ENCODE results near the gene ARHGAP18. TPM values are rescaled to one million over a fixed set of nuclear protein-coding genes. Genes with fewer than 3 reads are reported as not detected.
A peak's percentile ranks its signal among the peaks of the same experiment; 100 is the strongest.

The ARHGAP18 gene
- total RNA-seq, 1 donor from 2014 or later: 38.6 TPM

DNA sequence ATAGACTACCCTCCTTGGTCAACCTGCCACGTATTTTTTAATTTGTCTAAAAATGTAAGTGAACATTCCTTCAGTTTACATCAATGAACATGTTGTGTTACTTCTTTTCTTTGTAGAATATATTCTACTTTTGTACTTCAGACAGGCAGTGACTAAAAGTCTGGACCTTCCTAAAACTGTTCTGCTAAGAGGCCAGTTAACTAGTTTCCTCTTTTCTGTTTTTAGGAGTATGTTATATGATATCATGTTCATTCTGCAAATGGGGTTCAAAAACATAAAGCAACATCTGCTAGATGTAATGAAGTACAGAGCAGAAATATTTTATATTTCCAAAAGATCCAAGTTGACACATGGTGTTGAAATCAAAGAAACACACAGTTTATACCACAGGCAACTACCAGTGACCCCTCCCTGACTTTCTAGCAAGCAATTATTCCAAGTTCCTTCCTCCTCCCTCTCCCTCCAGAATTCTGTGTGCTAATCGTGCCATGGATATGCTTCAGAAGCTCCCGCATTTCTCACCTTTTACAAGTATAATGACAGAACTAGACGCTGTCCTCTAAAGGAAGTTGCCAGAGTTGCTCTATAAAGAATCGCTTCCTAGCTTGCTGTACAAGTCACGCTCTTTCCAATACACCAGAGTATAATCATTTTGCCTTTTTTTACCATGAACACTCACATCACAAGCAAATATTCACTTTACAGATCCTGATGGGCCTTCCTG, 64.7 kb downstream of the ARHGAP18 start:
- H3K4me1 ChIP-seq (ENCODE audit: insufficient read depth, low read length): peaks cover 32% of the 10 kb centered on the region
- H3K9me3 Mint-ChIP-seq (ENCODE audit: unreplicated experiment): no peaks in the 10 kb centered on the region
- H3K27me3 Mint-ChIP-seq (ENCODE audit: low read depth, unreplicated experiment): no peaks in the 10 kb centered on the region
- peak overlapping the region; percentile 70 for H3K27ac Mint-ChIP-seq (ENCODE audit: unreplicated experiment)
- H3K27me3 ChIP-seq (ENCODE audit: insufficient read depth, low read length): no peaks in the 10 kb centered on the region
- H3K79me2 ChIP-seq (ENCODE audit: insufficient read depth, low read length): peaks cover 10% of the 10 kb centered on the region
- no peaks in the 10 kb centered on the region for H3K36me3 ChIP-seq (ENCODE audit: insufficient read depth, low read length)
- H3K4me3 ChIP-seq (ENCODE audit: insufficient read depth, low read depth, low read length): no peak overlapping the region
- FAIRE-seq (no peak), DNase-seq (ENCODE audit: low read depth) (no peak)
- H3K4me2 ChIP-seq (ENCODE audit: low read length): peak overlapping the region; percentile 74
- peak overlapping the region; percentile 37 for H3K9ac ChIP-seq (ENCODE audit: low read length)
- no peak overlapping the region for H3K4me3 Mint-ChIP-seq (ENCODE audit: unreplicated experiment)
- H3K9me3 ChIP-seq (ENCODE audit: insufficient read depth, low read depth, low read length): no peaks in the 10 kb centered on the region
- no peak for TF ChIP-seq EZH2 (IDR thresholded peaks at IDR 0.05; ENCODE audit: insufficient read depth, low read length)
- TF ChIP-seq, protein P1, sequence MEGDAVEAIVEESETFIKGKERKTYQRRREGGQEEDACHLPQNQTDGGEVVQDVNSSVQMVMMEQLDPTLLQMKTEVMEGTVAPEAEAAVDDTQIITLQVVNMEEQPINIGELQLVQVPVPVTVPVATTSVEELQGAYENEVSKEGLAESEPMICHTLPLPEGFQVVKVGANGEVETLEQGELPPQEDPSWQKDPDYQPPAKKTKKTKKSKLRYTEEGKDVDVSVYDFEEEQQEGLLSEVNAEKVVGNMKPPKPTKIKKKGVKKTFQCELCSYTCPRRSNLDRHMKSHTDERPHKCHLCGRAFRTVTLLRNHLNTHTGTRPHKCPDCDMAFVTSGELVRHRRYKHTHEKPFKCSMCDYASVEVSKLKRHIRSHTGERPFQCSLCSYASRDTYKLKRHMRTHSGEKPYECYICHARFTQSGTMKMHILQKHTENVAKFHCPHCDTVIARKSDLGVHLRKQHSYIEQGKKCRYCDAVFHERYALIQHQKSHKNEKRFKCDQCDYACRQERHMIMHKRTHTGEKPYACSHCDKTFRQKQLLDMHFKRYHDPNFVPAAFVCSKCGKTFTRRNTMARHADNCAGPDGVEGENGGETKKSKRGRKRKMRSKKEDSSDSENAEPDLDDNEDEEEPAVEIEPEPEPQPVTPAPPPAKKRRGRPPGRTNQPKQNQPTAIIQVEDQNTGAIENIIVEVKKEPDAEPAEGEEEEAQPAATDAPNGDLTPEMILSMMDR (IDR thresholded peaks at IDR 0.05; ENCODE audit: insufficient read depth, low read depth, low read length): no peak
- peak overlapping the region; percentile 3 for H2AFZ ChIP-seq (ENCODE audit: low read depth, low read length)
- peak overlapping the region; percentile 73 for H3K27ac ChIP-seq (ENCODE audit: low read depth, low read length)
- H3K36me3 Mint-ChIP-seq (ENCODE audit: low read depth, unreplicated experiment): peaks cover 2% of the 10 kb centered on the region
- H3K4me1 Mint-ChIP-seq (ENCODE audit: low read depth, unreplicated experiment): peaks cover 47% of the 10 kb centered on the region
- no peaks in the 10 kb centered on the region for H4K20me1 ChIP-seq (ENCODE audit: insufficient read depth, low read length)

DNA sequence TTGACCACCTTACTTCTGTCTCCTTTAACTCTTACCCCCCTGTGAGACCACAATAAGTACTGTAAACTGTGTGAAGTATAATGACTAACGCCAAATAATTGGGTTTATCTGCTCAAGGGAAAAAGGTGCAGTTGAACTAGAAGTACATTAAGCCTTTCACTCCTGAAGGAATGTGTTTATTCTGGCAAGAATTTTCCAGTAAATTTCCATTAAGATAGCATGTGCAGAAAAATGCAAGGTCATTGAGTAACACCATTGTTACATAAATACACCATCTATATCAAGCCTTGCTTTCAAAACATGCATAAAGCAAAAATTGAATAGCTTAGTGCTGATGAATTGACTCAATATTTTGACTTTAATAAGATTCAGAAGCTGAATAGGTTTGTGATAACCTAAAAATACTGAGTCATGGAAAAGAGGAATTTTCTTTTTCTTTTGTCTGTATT, 65.4 kb downstream of the ARHGAP18 start:
- no peak overlapping the region for H3K4me3 Mint-ChIP-seq (ENCODE audit: unreplicated experiment)
- H3K36me3 ChIP-seq (ENCODE audit: insufficient read depth, low read length): no peaks in the 10 kb centered on the region
- peak overlapping the region; percentile 37 for H3K9ac ChIP-seq (ENCODE audit: low read length)
- H3K9me3 Mint-ChIP-seq (ENCODE audit: unreplicated experiment): no peaks in the 10 kb centered on the region
- FAIRE-seq: peak; percentile 68
- H3K9me3 ChIP-seq (ENCODE audit: insufficient read depth, low read depth, low read length): no peaks in the 10 kb centered on the region
- H3K27ac ChIP-seq (ENCODE audit: low read depth, low read length): peak overlapping the region; percentile 73
- peak; percentile 90 for DNase-seq (ENCODE audit: low read depth)
- H3K27me3 Mint-ChIP-seq (ENCODE audit: low read depth, unreplicated experiment): no peaks in the 10 kb centered on the region
- no peak overlapping the region for H3K4me3 ChIP-seq (ENCODE audit: insufficient read depth, low read depth, low read length)
- peaks cover 32% of the 10 kb centered on the region for H3K4me1 ChIP-seq (ENCODE audit: insufficient read depth, low read length)
- H2AFZ ChIP-seq (ENCODE audit: low read depth, low read length): no peak overlapping the region
- peak overlapping the region; percentile 74 for H3K4me2 ChIP-seq (ENCODE audit: low read length)
- H3K79me2 ChIP-seq (ENCODE audit: insufficient read depth, low read length): peaks cover 8% of the 10 kb centered on the region
- H3K36me3 Mint-ChIP-seq (ENCODE audit: low read depth, unreplicated experiment): peaks cover 1% of the 10 kb centered on the region
- no peaks in the 10 kb centered on the region for H4K20me1 ChIP-seq (ENCODE audit: insufficient read depth, low read length)
- H3K27ac Mint-ChIP-seq (ENCODE audit: unreplicated experiment): peak overlapping the region; percentile 70
- no peak for TF ChIP-seq EZH2 (IDR thresholded peaks at IDR 0.05; ENCODE audit: insufficient read depth, low read length)
- TF ChIP-seq, protein P1 (IDR thresholded peaks at IDR 0.05; ENCODE audit: insufficient read depth, low read depth, low read length): no peak
- H3K27me3 ChIP-seq (ENCODE audit: insufficient read depth, low read length): no peaks in the 10 kb centered on the region
- H3K4me1 Mint-ChIP-seq (ENCODE audit: low read depth, unreplicated experiment): peaks cover 47% of the 10 kb centered on the region

DNA sequence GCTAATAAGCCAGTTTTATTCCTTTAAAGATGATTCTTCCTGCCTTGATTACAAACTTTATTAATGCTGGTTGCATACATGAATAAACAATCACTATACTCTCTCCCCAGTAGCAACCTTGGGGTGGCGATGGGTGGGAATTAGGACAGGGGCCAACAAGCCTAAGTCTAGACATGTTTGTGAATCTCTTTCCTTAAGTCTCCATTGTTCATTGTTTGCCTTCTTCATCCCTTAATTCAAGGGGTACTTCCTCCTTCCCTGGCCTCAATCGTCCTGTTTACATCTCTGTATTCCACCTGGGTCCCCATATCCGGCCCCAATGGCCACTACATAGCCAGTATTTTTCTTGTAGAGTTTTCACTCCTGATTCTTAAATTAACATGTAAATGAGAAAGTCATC, 66.0 kb downstream of the ARHGAP18 start:
- no peak overlapping the region for H3K4me3 Mint-ChIP-seq (ENCODE audit: unreplicated experiment)
- peak overlapping the region; percentile 73 for H3K27ac ChIP-seq (ENCODE audit: low read depth, low read length)

More for the DNA sequence above, 66.0 kb downstream of the ARHGAP18 start:
- Histone ChIP-seq H3K27me3 (ENCODE audit: insufficient read depth, low read length) (no peaks in the 10 kb centered on the region), H4K20me1 (ENCODE audit: insufficient read depth, low read length) (no peaks in the 10 kb centered on the region), H3K4me2 (ENCODE audit: low read length) (peak overlapping the region; percentile 43), H3K9ac (ENCODE audit: low read length) (no peak overlapping the region), H3K9me3 (ENCODE audit: insufficient read depth, low read depth, low read length) (no peaks in the 10 kb centered on the region), H3K36me3 (ENCODE audit: insufficient read depth, low read length) (no peaks in the 10 kb centered on the region), H2AFZ (ENCODE audit: low read depth, low read length) (no peak overlapping the region), H3K4me1 (ENCODE audit: insufficient read depth, low read length) (peaks cover 32% of the 10 kb centered on the region), H3K79me2 (ENCODE audit: insufficient read depth, low read length) (peaks cover 10% of the 10 kb centered on the region), H3K4me3 (ENCODE audit: insufficient read depth, low read depth, low read length) (no peak overlapping the region)
- H3K27me3 Mint-ChIP-seq (ENCODE audit: low read depth, unreplicated experiment): no peaks in the 10 kb centered on the region
- no peaks in the 10 kb centered on the region for H3K9me3 Mint-ChIP-seq (ENCODE audit: unreplicated experiment)
- peak overlapping the region; percentile 90 for H3K27ac Mint-ChIP-seq (ENCODE audit: unreplicated experiment)
- no peak for FAIRE-seq
- H3K36me3 Mint-ChIP-seq (ENCODE audit: low read depth, unreplicated experiment): no peaks in the 10 kb centered on the region
- no peak for DNase-seq (ENCODE audit: low read depth)
- TF ChIP-seq, protein P1 (IDR thresholded peaks at IDR 0.05; ENCODE audit: insufficient read depth, low read depth, low read length): no peak
- H3K4me1 Mint-ChIP-seq (ENCODE audit: low read depth, unreplicated experiment): peaks cover 49% of the 10 kb centered on the region
